Measurements from ENCODE around the gene ANKRD33.

ANKRD33 gene

GRCh38 chr12:51887476-51888315 lies at the start of gene ANKRD33:
ANKRD33 (plus strand) TSS chr12:51888103; CDS start chr12:51888187, 84 bp downstream.
- DNase-seq, result no peak

- no peak for DNase-seq
Measured at GRCh38 chr12:51838762-51839161, 49.1 kb upstream of the ANKRD33 start.

- DNase-seq, result no peak
Measured at GRCh38 chr12:51839310-51839947, 48.5 kb upstream of the ANKRD33 start.

GRCh38 chr12:51840966-51841365 lies 46.9 kb upstream of the ANKRD33 start:
- no peak for DNase-seq

GRCh38 chr12:51841727-51842126 lies 46.2 kb upstream of the ANKRD33 start:
- DNase-seq, result no peak

- no peak for DNase-seq
Measured at GRCh38 chr12:51844854-51845253, 43.0 kb upstream of the ANKRD33 start.

- no peak for DNase-seq
Measured at GRCh38 chr12:51845482-51845881, 42.4 kb upstream of the ANKRD33 start.

GRCh38 chr12:51846271-51846691 lies 41.6 kb upstream of the ANKRD33 start:
- DNase-seq, result no peak

GRCh38 chr12:51846911-51847642 lies 40.8 kb upstream of the ANKRD33 start:
- no peak for DNase-seq

GRCh38 chr12:51847643-51848325 lies 40.1 kb upstream of the ANKRD33 start:
- no peak for DNase-seq

- DNase-seq, result no peak
Measured at GRCh38 chr12:51848326-51848727, 39.6 kb upstream of the ANKRD33 start, which contains the start of gene FIGNL2. FIGNL2 (minus strand) TSS chr12:51848718; CDS start chr12:51822413, 26,305 bp downstream.

- no peak for DNase-seq
Measured at GRCh38 chr12:51848841-51849735, 38.8 kb upstream of the ANKRD33 start.

- no peak for DNase-seq
Measured at GRCh38 chr12:51850081-51850964, 37.6 kb upstream of the ANKRD33 start.

- DNase-seq, result no peak
Measured at GRCh38 chr12:51850965-51851299, 37.0 kb upstream of the ANKRD33 start.

GRCh38 chr12:51851413-51852124 lies 36.3 kb upstream of the ANKRD33 start:
- no peak for DNase-seq

GRCh38 chr12:51852404-51853137 lies 35.3 kb upstream of the ANKRD33 start:
- no peak for DNase-seq

- DNase-seq, result no peak
Measured at GRCh38 chr12:51855586-51856428, 32.1 kb upstream of the ANKRD33 start.

GRCh38 chr12:51860986-51861385 lies 26.9 kb upstream of the ANKRD33 start:
- DNase-seq, result no peak

All from SHP77 treated with DMSO at 0.1 percent for 48 hours (cell line).